GM12878 (cell line): ENCODE results near the gene PCP4L1. TPM values are rescaled to one million over a fixed set of nuclear protein-coding genes. Genes with fewer than 3 reads are reported as not detected.

ENCODE experiments used
- ASH2L ChIP-seq: fragments of 300-600, 200-600 bp; sonication (generic); IDR thresholded peaks from 2 replicates; pipeline ENCODE4 v1.6.1; 2017; ENCODE audit warnings: low read depth, mild to moderate bottlenecking, borderline replicate concordance
- ATF3 ChIP-seq: IDR thresholded peaks from 2 replicates; pipeline ENCODE4 v1.6.1; 2011; ENCODE audit warnings: low read depth, mild to moderate bottlenecking, low read length, moderate library complexity, borderline replicate concordance; ENCODE audit errors: extremely low read depth
- CHD1 ChIP-seq: IDR thresholded peaks from 2 replicates; pipeline ENCODE4 v1.6.1; 2012; ENCODE audit warnings: low read depth, low read length, improper control_type of control experiment
- EP300 ChIP-seq, 2 experiments: fragments of 150-350 bp in 1 of 2; IDR thresholded peaks; 2 replicates each; pipeline ENCODE4 v1.6.1; 2011 to 2012; ENCODE audit warnings: low read depth in 2 of 2, low read length in 2 of 2, borderline replicate concordance in 1 of 2, improper control_type of control experiment in 1 of 2, inconsistent platforms in 1 of 2; ENCODE audit not compliant: control insufficient read depth in 1 of 2
- ESRRA ChIP-seq: IDR thresholded peaks from 2 replicates; pipeline ENCODE4 v1.6.1; 2012; ENCODE audit warnings: mild to moderate bottlenecking, low read length, improper control_type of control experiment
- IKZF1 ChIP-seq: fragments of 450-650 bp; conservative IDR thresholded peaks from 2 replicates; pipeline ENCODE4 v1.6.1; 2017; ENCODE audit warnings: antibody characterized with exemption, mild to moderate bottlenecking
- IRF4 ChIP-seq: IDR thresholded peaks from 2 replicates; pipeline ENCODE4 v1.6.1; 2011; ENCODE audit warnings: low read depth, low read length
- KAT2A ChIP-seq: conservative IDR thresholded peaks from 2 replicates; pipeline ENCODE4 v1.6.1; 2011; ENCODE audit warnings: low read depth, low read length; ENCODE audit not compliant: control insufficient read depth
- NBN ChIP-seq: fragments of 450-650 bp; IDR thresholded peaks from 2 replicates; pipeline ENCODE4 v1.6.1; 2016
- PKNOX1 ChIP-seq: fragments of 450-650 bp; IDR thresholded peaks from 2 replicates; pipeline ENCODE4 v1.6.1; 2016; ENCODE audit warnings: mild to moderate bottlenecking
- RELA ChIP-seq: fragments of 450-650 bp; IDR thresholded peaks from 2 replicates; pipeline ENCODE4 v1.8.0; 2014; ENCODE audit warnings: borderline replicate concordance; ENCODE audit not compliant: partially characterized antibody
- RUNX3 ChIP-seq: IDR thresholded peaks from 2 replicates; pipeline ENCODE4 v1.6.1; 2012; ENCODE audit warnings: low read length, inconsistent platforms
- SMC3 ChIP-seq: IDR thresholded peaks from 2 replicates; pipeline ENCODE4 v1.6.1; 2011; ENCODE audit warnings: low read length, improper control_type of control experiment, borderline replicate concordance
- SRF ChIP-seq, 2 experiments: IDR thresholded peaks; 2 replicates each; pipeline ENCODE4 v1.6.1; 2011; ENCODE audit warnings: low read depth in 2 of 2, low read length in 2 of 2, mild to moderate bottlenecking in 1 of 2, moderate library complexity in 1 of 2
- TARDBP ChIP-seq: IDR thresholded peaks from 2 replicates; pipeline ENCODE4 v1.6.1; 2016; ENCODE audit warnings: borderline replicate concordance
- polyA plus RNA-seq, 11 experiments: library from polyadenylated mRNA; depleted of rRNA in 4 of 11; unstranded in 6 of 11; stranded (reverse) in 5 of 11; fragments of >200 nt; fragmentation: Nextera tagmentation in 4 of 11; fragmentation: Illumina TruSeq in 1 of 11; extraction: Ambion mirVana in 4 of 11; extraction: Trizol in 1 of 11; gene quantifications; 1 replicate in 1 of 11; 2 replicates in 10 of 11; pipeline versions ENCODE4 v1.2.1 to v1.2.3, GENCODE V29; 2011 to 2016; ENCODE audit warnings: inconsistent platforms in 2 of 11, missing spikeins in 2 of 11, low read depth in 1 of 11
- total RNA-seq, 4 experiments: library from RNA; depleted of rRNA in 3 of 4; stranded (reverse); fragments of >200 nt in 3 of 4; fragmentation: Illumina TruSeq in 1 of 4; extraction: Trizol in 1 of 4; gene quantifications; 2 replicates each; pipeline versions ENCODE4 v1.2.1 to v1.2.3, GENCODE V29; 2013 to 2021
- TF ChIP-seq, protein P1 (sequence below): IDR thresholded peaks from 2 replicates; pipeline ENCODE4 v1.6.1; 2011; ENCODE audit warnings: borderline replicate concordance, low read depth, mild to moderate bottlenecking, moderate library complexity, low read length; ENCODE audit not compliant: insufficient read depth, poor library complexity, severe bottlenecking
- TF ChIP-seq, protein P2 (sequence below): fragments of 450-650 bp; formaldehyde crosslinking; IDR thresholded peaks from 2 replicates; pipeline ENCODE4 v1.4.0; 2020; ENCODE audit warnings: mild to moderate bottlenecking, moderate library complexity
- TF ChIP-seq, protein P3 (sequence below): fragments of 450-650 bp; IDR thresholded peaks from 2 replicates; pipeline ENCODE4 v1.6.1; 2016; ENCODE audit warnings: mild to moderate bottlenecking, moderate library complexity, borderline replicate concordance

Gene PCP4L1
- total and polyA plus RNA-seq, 10 of the 15 experiments (the other 5 are each of a cell fraction or from before 2014, with no cell fraction given), result 1.0 to 5.2 (median 2.8) TPM

DNA sequence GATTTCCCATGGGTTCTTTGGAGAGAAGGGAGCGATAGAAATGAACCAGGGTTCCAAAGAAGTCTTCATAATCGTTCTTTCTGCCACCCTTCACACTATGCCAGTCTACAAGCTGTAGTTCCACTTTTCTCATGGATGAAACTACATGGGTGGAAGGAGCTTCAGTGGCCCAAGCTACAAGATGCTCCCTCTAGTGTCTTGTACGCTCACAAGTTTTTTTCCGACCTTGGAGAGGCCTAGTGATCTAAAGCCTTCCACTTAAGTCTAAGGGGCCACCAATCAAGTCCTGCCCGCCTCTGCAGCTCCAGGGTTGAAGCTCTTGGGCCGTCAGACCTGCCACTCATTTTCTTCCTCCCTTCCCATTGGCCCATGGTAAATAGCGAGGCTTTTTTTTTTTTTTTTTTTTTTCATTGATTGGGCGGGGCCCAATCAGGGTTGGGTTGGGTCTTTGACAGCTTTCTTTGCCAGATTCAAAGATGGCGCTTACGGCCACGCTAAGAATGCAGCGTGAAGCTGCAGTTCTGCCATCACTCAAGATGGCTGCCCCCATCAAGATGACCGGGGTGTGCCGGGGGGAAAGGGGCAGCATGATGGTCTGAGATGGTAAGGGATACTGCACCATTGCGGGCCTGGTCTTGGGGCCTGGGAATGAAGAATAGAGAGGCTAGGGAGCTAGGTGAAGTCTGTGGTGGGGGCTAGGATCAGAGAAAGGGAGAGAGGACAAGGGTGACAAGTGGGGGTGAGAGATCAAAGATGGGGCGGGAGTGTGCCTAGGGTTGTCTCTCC lies 32.8 kb upstream of the PCP4L1 start, which contains the start of gene TOMM40L (continued):
- TF ChIP-seq RELA (peak; percentile 13), IRF4 (no peak), NBN (0 out of 2 replicates have a peak, but pooled peaks have one; percentile 72), ESRRA (0 out of 2 replicates have a peak, but pooled peaks have one; percentile 43), IKZF1 (no peak), SMC3 (peak; percentile 83), ASH2L (no peak), EP300 (IDR thresholded peaks at IDR 0.05; ENCODE audit: borderline replicate concordance in 1 of 2, control insufficient read depth in 1 of 2, low read depth in 2 of 2, low read length in 2 of 2) (no peak), KAT2A (no peak), TARDBP (0 out of 2 replicates have a peak, but pooled peaks have one; percentile 36), RUNX3 (no peak), CHD1 (no peak), SRF (IDR thresholded peaks at IDR 0.05; ENCODE audit: low read depth in 2 of 2, low read length in 2 of 2) (no peak), PKNOX1 (peak; percentile 99), ATF3 (no peak)
- TF ChIP-seq, protein P1, sequence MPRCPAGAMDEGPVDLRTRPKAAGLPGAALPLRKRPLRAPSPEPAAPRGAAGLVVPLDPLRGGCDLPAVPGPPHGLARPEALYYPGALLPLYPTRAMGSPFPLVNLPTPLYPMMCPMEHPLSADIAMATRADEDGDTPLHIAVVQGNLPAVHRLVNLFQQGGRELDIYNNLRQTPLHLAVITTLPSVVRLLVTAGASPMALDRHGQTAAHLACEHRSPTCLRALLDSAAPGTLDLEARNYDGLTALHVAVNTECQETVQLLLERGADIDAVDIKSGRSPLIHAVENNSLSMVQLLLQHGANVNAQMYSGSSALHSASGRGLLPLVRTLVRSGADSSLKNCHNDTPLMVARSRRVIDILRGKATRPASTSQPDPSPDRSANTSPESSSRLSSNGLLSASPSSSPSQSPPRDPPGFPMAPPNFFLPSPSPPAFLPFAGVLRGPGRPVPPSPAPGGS, result no peak
- TF ChIP-seq, protein P2, sequence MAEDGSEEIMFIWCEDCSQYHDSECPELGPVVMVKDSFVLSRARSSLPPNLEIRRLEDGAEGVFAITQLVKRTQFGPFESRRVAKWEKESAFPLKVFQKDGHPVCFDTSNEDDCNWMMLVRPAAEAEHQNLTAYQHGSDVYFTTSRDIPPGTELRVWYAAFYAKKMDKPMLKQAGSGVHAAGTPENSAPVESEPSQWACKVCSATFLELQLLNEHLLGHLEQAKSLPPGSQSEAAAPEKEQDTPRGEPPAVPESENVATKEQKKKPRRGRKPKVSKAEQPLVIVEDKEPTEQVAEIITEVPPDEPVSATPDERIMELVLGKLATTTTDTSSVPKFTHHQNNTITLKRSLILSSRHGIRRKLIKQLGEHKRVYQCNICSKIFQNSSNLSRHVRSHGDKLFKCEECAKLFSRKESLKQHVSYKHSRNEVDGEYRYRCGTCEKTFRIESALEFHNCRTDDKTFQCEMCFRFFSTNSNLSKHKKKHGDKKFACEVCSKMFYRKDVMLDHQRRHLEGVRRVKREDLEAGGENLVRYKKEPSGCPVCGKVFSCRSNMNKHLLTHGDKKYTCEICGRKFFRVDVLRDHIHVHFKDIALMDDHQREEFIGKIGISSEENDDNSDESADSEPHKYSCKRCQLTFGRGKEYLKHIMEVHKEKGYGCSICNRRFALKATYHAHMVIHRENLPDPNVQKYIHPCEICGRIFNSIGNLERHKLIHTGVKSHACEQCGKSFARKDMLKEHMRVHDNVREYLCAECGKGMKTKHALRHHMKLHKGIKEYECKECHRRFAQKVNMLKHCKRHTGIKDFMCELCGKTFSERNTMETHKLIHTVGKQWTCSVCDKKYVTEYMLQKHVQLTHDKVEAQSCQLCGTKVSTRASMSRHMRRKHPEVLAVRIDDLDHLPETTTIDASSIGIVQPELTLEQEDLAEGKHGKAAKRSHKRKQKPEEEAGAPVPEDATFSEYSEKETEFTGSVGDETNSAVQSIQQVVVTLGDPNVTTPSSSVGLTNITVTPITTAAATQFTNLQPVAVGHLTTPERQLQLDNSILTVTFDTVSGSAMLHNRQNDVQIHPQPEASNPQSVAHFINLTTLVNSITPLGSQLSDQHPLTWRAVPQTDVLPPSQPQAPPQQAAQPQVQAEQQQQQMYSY, result no peak
- TF ChIP-seq, protein P3, sequence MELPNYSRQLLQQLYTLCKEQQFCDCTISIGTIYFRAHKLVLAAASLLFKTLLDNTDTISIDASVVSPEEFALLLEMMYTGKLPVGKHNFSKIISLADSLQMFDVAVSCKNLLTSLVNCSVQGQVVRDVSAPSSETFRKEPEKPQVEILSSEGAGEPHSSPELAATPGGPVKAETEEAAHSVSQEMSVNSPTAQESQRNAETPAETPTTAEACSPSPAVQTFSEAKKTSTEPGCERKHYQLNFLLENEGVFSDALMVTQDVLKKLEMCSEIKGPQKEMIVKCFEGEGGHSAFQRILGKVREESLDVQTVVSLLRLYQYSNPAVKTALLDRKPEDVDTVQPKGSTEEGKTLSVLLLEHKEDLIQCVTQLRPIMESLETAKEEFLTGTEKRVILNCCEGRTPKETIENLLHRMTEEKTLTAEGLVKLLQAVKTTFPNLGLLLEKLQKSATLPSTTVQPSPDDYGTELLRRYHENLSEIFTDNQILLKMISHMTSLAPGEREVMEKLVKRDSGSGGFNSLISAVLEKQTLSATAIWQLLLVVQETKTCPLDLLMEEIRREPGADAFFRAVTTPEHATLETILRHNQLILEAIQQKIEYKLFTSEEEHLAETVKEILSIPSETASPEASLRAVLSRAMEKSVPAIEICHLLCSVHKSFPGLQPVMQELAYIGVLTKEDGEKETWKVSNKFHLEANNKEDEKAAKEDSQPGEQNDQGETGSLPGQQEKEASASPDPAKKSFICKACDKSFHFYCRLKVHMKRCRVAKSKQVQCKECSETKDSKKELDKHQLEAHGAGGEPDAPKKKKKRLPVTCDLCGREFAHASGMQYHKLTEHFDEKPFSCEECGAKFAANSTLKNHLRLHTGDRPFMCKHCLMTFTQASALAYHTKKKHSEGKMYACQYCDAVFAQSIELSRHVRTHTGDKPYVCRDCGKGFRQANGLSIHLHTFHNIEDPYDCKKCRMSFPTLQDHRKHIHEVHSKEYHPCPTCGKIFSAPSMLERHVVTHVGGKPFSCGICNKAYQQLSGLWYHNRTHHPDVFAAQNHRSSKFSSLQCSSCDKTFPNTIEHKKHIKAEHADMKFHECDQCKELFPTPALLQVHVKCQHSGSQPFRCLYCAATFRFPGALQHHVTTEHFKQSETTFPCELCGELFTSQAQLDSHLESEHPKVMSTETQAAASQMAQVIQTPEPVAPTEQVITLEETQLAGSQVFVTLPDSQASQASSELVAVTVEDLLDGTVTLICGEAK, result no peak
